ENCODE data around the gene ZNF512. TPM values are rescaled to one million over a fixed set of nuclear protein-coding genes. Genes with fewer than 3 reads are reported as not detected.
"Not testable (repeated sequence)": the region's sequence is repeated elsewhere in the genome, so short reads cannot be mapped to it uniquely, and the experiment has no call there.

The ZNF512 gene
- total and polyA plus RNA-seq, 5 donors from 2014 or later: 29.3 to 47.8 (median 38.1) TPM

GRCh38 chr2:27596627-27597026 lies 13.8 kb downstream of the ZNF512 start:
- Mint-ChIP-seq H3K4me3 (peak overlapping the region in 1 of 4 donors; percentile 11), H3K27me3 (no peaks in the 10 kb centered on the region), H3K9me3 (peaks cover 0 to 27% (median 7%) of the 10 kb centered on the region in 7 donors), H3K4me1 (peaks cover 32 to 45% (median 33%) of the 10 kb centered on the region in 4 donors), H3K36me3 (peaks cover 36% of the 10 kb centered on the region), H3K27ac (peak overlapping the region; percentile 43 to 79 (median 78))
- Histone ChIP-seq H3K36me3 (ENCODE audit: control insufficient read depth, insufficient read depth, low read length) (peaks cover 44% of the 10 kb centered on the region), H3K4me1 (ENCODE audit: control insufficient read depth, insufficient read depth, low read length, poor library complexity, severe bottlenecking) (no peaks in the 10 kb centered on the region), H3K4me3 (ENCODE audit: low read depth, low read length) (no peak overlapping the region), H3K27ac (ENCODE audit: insufficient read depth, low read length, poor library complexity, severe bottlenecking) (no peak overlapping the region), H3K9me3 (ENCODE audit: control insufficient read depth in 2 of 2, low read length in 2 of 2) (peaks cover 9 to 12% of the 10 kb centered on the region in 2 experiments), H3K27me3 (ENCODE audit: control insufficient read depth, insufficient read depth, low read length) (no peaks in the 10 kb centered on the region)
- no peak for DNase-seq
- ATAC-seq (ENCODE audit: low read depth in 2 of 2): no peak

DNA sequence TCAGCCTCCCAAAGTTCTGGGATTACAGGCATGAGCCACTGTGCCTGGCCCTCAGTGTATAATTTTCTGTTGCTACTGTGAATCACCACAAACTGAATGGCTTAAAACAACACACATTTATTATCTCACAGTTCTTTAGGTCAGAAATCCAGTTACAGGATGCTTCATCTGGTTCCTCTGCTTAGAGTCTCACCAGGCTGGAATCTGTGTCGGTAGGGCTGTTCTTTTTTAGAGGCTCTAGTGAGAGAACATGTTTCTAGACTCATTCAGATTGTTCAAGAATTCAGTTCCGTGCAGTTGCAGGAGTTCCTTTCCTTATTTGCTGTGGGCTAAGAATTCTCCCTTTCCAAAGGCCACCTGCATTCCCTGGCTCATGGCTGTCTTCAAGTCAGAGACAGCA lies 23.8 kb downstream of the ZNF512 start:
- Histone ChIP-seq H3K9me3 (ENCODE audit: control insufficient read depth in 2 of 2, low read length in 2 of 2) (no peaks in the 10 kb centered on the region), H3K27ac (ENCODE audit: insufficient read depth, low read length, poor library complexity, severe bottlenecking) (no peak overlapping the region), H3K4me1 (ENCODE audit: control insufficient read depth, insufficient read depth, low read length, poor library complexity, severe bottlenecking) (no peaks in the 10 kb centered on the region), H3K27me3 (ENCODE audit: control insufficient read depth, insufficient read depth, low read length) (no peaks in the 10 kb centered on the region), H3K36me3 (ENCODE audit: control insufficient read depth, insufficient read depth, low read length) (peaks cover 70% of the 10 kb centered on the region), H3K4me3 (ENCODE audit: low read depth, low read length) (no peak overlapping the region)
- Mint-ChIP-seq H3K9me3 (no peaks in the 10 kb centered on the region), H3K36me3 (peaks cover 58% of the 10 kb centered on the region), H3K4me1 (peaks cover 0 to 13% (median 4%) of the 10 kb centered on the region in 4 donors), H3K4me3 (no peak overlapping the region), H3K27me3 (no peaks in the 10 kb centered on the region), H3K27ac (no peak overlapping the region)
- DNase-seq (no peak), ATAC-seq (ENCODE audit: low read depth in 2 of 2) (no peak)

DNA sequence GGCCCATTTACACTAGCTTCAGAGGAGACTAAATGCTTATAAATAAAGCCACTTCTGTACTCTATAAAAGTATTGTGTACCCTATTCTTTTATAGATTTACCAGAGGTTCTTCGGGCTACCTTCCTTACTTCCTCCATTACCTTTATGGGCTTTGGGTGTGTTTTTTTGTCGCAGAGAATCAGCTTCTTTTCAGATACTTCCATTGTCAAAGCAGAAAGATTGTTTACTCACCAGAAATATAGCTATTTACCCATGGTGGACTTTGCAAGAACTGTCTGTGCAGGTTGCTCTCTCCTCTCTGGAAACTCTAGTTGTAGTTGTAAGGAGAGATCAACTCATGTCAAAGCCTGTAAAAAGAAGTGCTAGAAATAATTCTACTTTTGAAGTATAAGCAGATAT lies 31.1 kb downstream of the ZNF512 start:
- no peak overlapping the region for H3K27ac ChIP-seq (ENCODE audit: insufficient read depth, low read length, poor library complexity, severe bottlenecking)
- peaks cover 76% of the 10 kb centered on the region for H3K36me3 ChIP-seq (ENCODE audit: control insufficient read depth, insufficient read depth, low read length)
- H3K27me3 ChIP-seq (ENCODE audit: control insufficient read depth, insufficient read depth, low read length): no peaks in the 10 kb centered on the region
- H3K4me1 ChIP-seq (ENCODE audit: control insufficient read depth, insufficient read depth, low read length, poor library complexity, severe bottlenecking): no peaks in the 10 kb centered on the region
- no peak overlapping the region for H3K4me3 ChIP-seq (ENCODE audit: low read depth, low read length)
- no peak overlapping the region for H3K4me3 Mint-ChIP-seq
- no peaks in the 10 kb centered on the region for H3K27me3 Mint-ChIP-seq
- ATAC-seq (ENCODE audit: low read depth in 2 of 2) (no peak), DNase-seq (no peak)
- peaks cover 2 to 6% (median 5%) of the 10 kb centered on the region in 4 donors for H3K4me1 Mint-ChIP-seq
- no peaks in the 10 kb centered on the region for H3K9me3 ChIP-seq (ENCODE audit: control insufficient read depth in 2 of 2, low read length in 2 of 2)
- no peak overlapping the region for H3K27ac Mint-ChIP-seq
- no peaks in the 10 kb centered on the region for H3K9me3 Mint-ChIP-seq
- peaks cover 50% of the 10 kb centered on the region for H3K36me3 Mint-ChIP-seq

GRCh38 chr2:27615316-27615715 lies 32.5 kb downstream of the ZNF512 start:
- peak overlapping the region in 1 of 3 donors; percentile 72 for H3K27ac Mint-ChIP-seq
- H3K36me3 ChIP-seq (ENCODE audit: control insufficient read depth, insufficient read depth, low read length): peaks cover 84% of the 10 kb centered on the region
- no peak for ATAC-seq (ENCODE audit: low read depth in 2 of 2)

GRCh38 chr2:27621524-27621923 lies 38.7 kb downstream of the ZNF512 start:
- H3K27ac ChIP-seq (ENCODE audit: insufficient read depth, low read length, poor library complexity, severe bottlenecking): no peak overlapping the region
- no peak for DNase-seq
- H3K4me1 ChIP-seq (ENCODE audit: control insufficient read depth, insufficient read depth, low read length, poor library complexity, severe bottlenecking): no peaks in the 10 kb centered on the region
- no peak overlapping the region for H3K4me3 ChIP-seq (ENCODE audit: low read depth, low read length)
- Mint-ChIP-seq H3K27me3 (no peaks in the 10 kb centered on the region), H3K9me3 (no peaks in the 10 kb centered on the region), H3K27ac (no peak overlapping the region), H3K4me3 (no peak overlapping the region), H3K36me3 (peaks cover 55% of the 10 kb centered on the region), H3K4me1 (peaks cover 0 to 1% (median 0%) of the 10 kb centered on the region in 4 donors)
- H3K9me3 ChIP-seq (ENCODE audit: control insufficient read depth in 2 of 2, low read length in 2 of 2): no peaks in the 10 kb centered on the region
- peaks cover 79% of the 10 kb centered on the region for H3K36me3 ChIP-seq (ENCODE audit: control insufficient read depth, insufficient read depth, low read length)
- H3K27me3 ChIP-seq (ENCODE audit: control insufficient read depth, insufficient read depth, low read length): no peaks in the 10 kb centered on the region
- ATAC-seq (ENCODE audit: low read depth in 2 of 2): no peak

More at GRCh38 chr2:27615316-27615715, 32.5 kb downstream of the ZNF512 start:
- Histone ChIP-seq H3K27ac (ENCODE audit: insufficient read depth, low read length, poor library complexity, severe bottlenecking) (no peak overlapping the region), H3K4me3 (ENCODE audit: low read depth, low read length) (no peak overlapping the region), H3K27me3 (ENCODE audit: control insufficient read depth, insufficient read depth, low read length) (no peaks in the 10 kb centered on the region), H3K9me3 (ENCODE audit: control insufficient read depth in 2 of 2, low read length in 2 of 2) (no peaks in the 10 kb centered on the region), H3K4me1 (ENCODE audit: control insufficient read depth, insufficient read depth, low read length, poor library complexity, severe bottlenecking) (no peaks in the 10 kb centered on the region)
- DNase-seq: no peak
- Mint-ChIP-seq H3K9me3 (no peaks in the 10 kb centered on the region), H3K4me3 (no peak overlapping the region), H3K27me3 (no peaks in the 10 kb centered on the region), H3K4me1 (peaks cover 2 to 6% (median 5%) of the 10 kb centered on the region in 4 donors), H3K36me3 (peaks cover 55% of the 10 kb centered on the region)

GRCh38 chr2:27622921-27623384 lies 40.1 kb downstream of the ZNF512 start:
- Mint-ChIP-seq H3K27ac (no peak overlapping the region), H3K9me3 (no peaks in the 10 kb centered on the region), H3K4me1 (peaks cover 0 to 10% (median 6%) of the 10 kb centered on the region in 4 donors), H3K4me3 (no peak overlapping the region), H3K36me3 (peaks cover 45% of the 10 kb centered on the region), H3K27me3 (no peaks in the 10 kb centered on the region)
- Histone ChIP-seq H3K27ac (ENCODE audit: insufficient read depth, low read length, poor library complexity, severe bottlenecking) (no peak overlapping the region), H3K4me1 (ENCODE audit: control insufficient read depth, insufficient read depth, low read length, poor library complexity, severe bottlenecking) (peaks cover 2% of the 10 kb centered on the region), H3K9me3 (ENCODE audit: control insufficient read depth in 2 of 2, low read length in 2 of 2) (no peaks in the 10 kb centered on the region), H3K4me3 (ENCODE audit: low read depth, low read length) (no peak overlapping the region), H3K27me3 (ENCODE audit: control insufficient read depth, insufficient read depth, low read length) (no peaks in the 10 kb centered on the region), H3K36me3 (ENCODE audit: control insufficient read depth, insufficient read depth, low read length) (peaks cover 65% of the 10 kb centered on the region)
- ATAC-seq (ENCODE audit: low read depth in 2 of 2): no peak
- DNase-seq: no peak

DNA sequence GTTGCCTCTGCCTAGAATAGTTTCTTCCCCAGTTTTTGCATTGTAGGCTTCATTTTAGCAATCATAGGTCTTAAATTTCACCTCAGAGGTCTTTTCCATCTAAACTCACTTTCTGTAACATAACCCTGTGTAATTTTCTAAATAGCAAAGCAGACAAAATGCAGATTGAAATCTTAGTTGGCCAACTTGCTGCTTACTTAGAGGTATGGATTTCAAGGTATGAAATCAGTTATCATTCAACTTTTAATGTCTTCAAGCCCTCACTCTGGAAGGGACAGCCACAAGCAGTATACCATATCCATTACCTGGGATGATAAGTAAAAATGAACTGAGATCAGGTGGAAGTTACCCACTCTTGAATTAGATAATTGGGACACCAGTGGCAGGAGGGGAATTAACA lies 42.1 kb downstream of the ZNF512 start:
- no peak overlapping the region for H3K4me3 ChIP-seq (ENCODE audit: low read depth, low read length)
- peaks cover 16% of the 10 kb centered on the region for H3K4me1 ChIP-seq (ENCODE audit: control insufficient read depth, insufficient read depth, low read length, poor library complexity, severe bottlenecking)
- H3K27me3 Mint-ChIP-seq: no peaks in the 10 kb centered on the region
- peak overlapping the region in 1 of 3 donors; percentile 51 for H3K27ac Mint-ChIP-seq
- H3K9me3 Mint-ChIP-seq: no peaks in the 10 kb centered on the region
- H3K36me3 ChIP-seq (ENCODE audit: control insufficient read depth, insufficient read depth, low read length): peaks cover 47% of the 10 kb centered on the region
- H3K27me3 ChIP-seq (ENCODE audit: control insufficient read depth, insufficient read depth, low read length): no peaks in the 10 kb centered on the region
- DNase-seq (no peak), ATAC-seq (ENCODE audit: low read depth in 2 of 2) (no peak)
- peaks cover 0 to 10% (median 6%) of the 10 kb centered on the region in 4 donors for H3K4me1 Mint-ChIP-seq
- no peak overlapping the region for H3K4me3 Mint-ChIP-seq
- H3K9me3 ChIP-seq (ENCODE audit: control insufficient read depth in 2 of 2, low read length in 2 of 2): no peaks in the 10 kb centered on the region
- no peak overlapping the region for H3K27ac ChIP-seq (ENCODE audit: insufficient read depth, low read length, poor library complexity, severe bottlenecking)
- peaks cover 34% of the 10 kb centered on the region for H3K36me3 Mint-ChIP-seq

- H3K36me3 Mint-ChIP-seq: peaks cover 31% of the 10 kb centered on the region
Measured at GRCh38 chr2:27626323-27626722, 43.5 kb downstream of the ZNF512 start.

More at GRCh38 chr2:27626323-27626722, 43.5 kb downstream of the ZNF512 start:
- peak overlapping the region; percentile 15 for H3K27ac ChIP-seq (ENCODE audit: insufficient read depth, low read length, poor library complexity, severe bottlenecking)
- DNase-seq; H3K9me3 Mint-ChIP-seq; H3K27me3 ChIP-seq (ENCODE audit: control insufficient read depth, insufficient read depth, low read length); H3K27me3 Mint-ChIP-seq; H3K4me3 ChIP-seq (ENCODE audit: low read depth, low read length); H3K27ac Mint-ChIP-seq; H3K9me3 ChIP-seq (ENCODE audit: control insufficient read depth in 2 of 2, low read length in 2 of 2); ATAC-seq (ENCODE audit: low read depth in 2 of 2): not testable (repeated sequence)
- Mint-ChIP-seq H3K4me3 (peak overlapping the region in 2 of 4 donors; percentile 13 to 24), H3K4me1 (peaks cover 0 to 15% (median 14%) of the 10 kb centered on the region in 4 donors)
- H3K36me3 ChIP-seq (ENCODE audit: control insufficient read depth, insufficient read depth, low read length): peaks cover 43% of the 10 kb centered on the region
- peaks cover 16% of the 10 kb centered on the region for H3K4me1 ChIP-seq (ENCODE audit: control insufficient read depth, insufficient read depth, low read length, poor library complexity, severe bottlenecking)
